ENCODE measurements around the gene DLAT. TPM values are rescaled to one million over a fixed set of nuclear protein-coding genes. Genes with fewer than 3 reads are reported as not detected.

DLAT gene
- total RNA-seq, 1 experiment from 2014 or later: 99.3 TPM

GRCh38 chr11:112033902-112034301 is 8.7 kb downstream of the DLAT start:
- CTCF ChIA-PET: no interaction called here
- Histone ChIP-seq H3K9me3 (no peaks in the 10 kb centered on the region), H3K4me3 (ENCODE audit: low read depth, low read length) (no peak overlapping the region), H3K4me1 (no peaks in the 10 kb centered on the region), H3K27me3 (replicated peaks; ENCODE audit: control insufficient read depth, insufficient read depth, low read length) (no peaks in the 10 kb centered on the region), H3K36me3 (ENCODE audit: control insufficient read depth, insufficient read depth, low read length) (peaks cover 13% of the 10 kb centered on the region)
- no peak for DNase-seq
- no peaks in the 10 kb centered on the region for H3K9me3 Mint-ChIP-seq (ENCODE audit: unreplicated experiment)
- peaks cover under 1% of the 10 kb centered on the region for H3K4me1 Mint-ChIP-seq (ENCODE audit: low read depth, unreplicated experiment)
- H3K27me3 Mint-ChIP-seq (ENCODE audit: insufficient read depth, unreplicated experiment): no peaks in the 10 kb centered on the region
- peaks cover 100% of the 10 kb centered on the region for H3K36me3 Mint-ChIP-seq (ENCODE audit: insufficient read depth, unreplicated experiment)
- no peak for TF ChIP-seq CTCF (IDR thresholded peaks at IDR 0.05; ENCODE audit: insufficient read depth in 1 of 2, low read depth in 1 of 2, low read length in 1 of 2, severe bottlenecking in 1 of 2, unreplicated experiment in 1 of 2)
- H3K27ac Mint-ChIP-seq (ENCODE audit: unreplicated experiment): no peak overlapping the region
- POLR2A ChIA-PET: no interaction called here
- no peak overlapping the region for H3K4me3 Mint-ChIP-seq (ENCODE audit: unreplicated experiment)
- intact Hi-C loops (cut with micrococcal nuclease; ENCODE audit: unreplicated experiment): no loop called here
- no TSS peak for BruUV-seq (replicated peaks)

GRCh38 chr11:112037527-112037926 is 12.3 kb downstream of the DLAT start:
- POLR2A ChIA-PET: no interaction called here
- peaks cover 22% of the 10 kb centered on the region for H3K4me1 Mint-ChIP-seq (ENCODE audit: low read depth, unreplicated experiment)
- H3K36me3 ChIP-seq (ENCODE audit: control insufficient read depth, insufficient read depth, low read length): peaks cover 7% of the 10 kb centered on the region

GRCh38 chr11:112042161-112042960 is 17.2 kb downstream of the DLAT start:
- Histone ChIP-seq H3K4me1 (no peaks in the 10 kb centered on the region), H3K27me3 (replicated peaks; ENCODE audit: control insufficient read depth, insufficient read depth, low read length) (no peaks in the 10 kb centered on the region), H3K9me3 (peaks cover 5% of the 10 kb centered on the region; the same call in 1 of the 2 replicates), H3K36me3 (ENCODE audit: control insufficient read depth, insufficient read depth, low read length) (peaks cover 13% of the 10 kb centered on the region), H3K4me3 (ENCODE audit: low read depth, low read length) (no peak overlapping the region)
- Mint-ChIP-seq H3K4me1 (ENCODE audit: low read depth, unreplicated experiment) (peaks cover 22% of the 10 kb centered on the region), H3K36me3 (ENCODE audit: insufficient read depth, unreplicated experiment) (peaks cover 81% of the 10 kb centered on the region), H3K27me3 (ENCODE audit: insufficient read depth, unreplicated experiment) (no peaks in the 10 kb centered on the region), H3K27ac (ENCODE audit: unreplicated experiment) (no peak overlapping the region), H3K4me3 (ENCODE audit: unreplicated experiment) (no peak overlapping the region), H3K9me3 (ENCODE audit: unreplicated experiment) (no peaks in the 10 kb centered on the region)
- no peak for TF ChIP-seq CTCF (IDR thresholded peaks at IDR 0.05; ENCODE audit: insufficient read depth in 1 of 2, low read depth in 1 of 2, low read length in 1 of 2, severe bottlenecking in 1 of 2, unreplicated experiment in 1 of 2)
- intact Hi-C loops (cut with micrococcal nuclease; ENCODE audit: unreplicated experiment): no loop called here
- CTCF ChIA-PET: no interaction called here
- BruUV-seq (replicated peaks): no TSS peak
- no peak for DNase-seq
- POLR2A ChIA-PET: no interaction called here

More at GRCh38 chr11:112037527-112037926, 12.3 kb downstream of the DLAT start:
- no peaks in the 10 kb centered on the region for H3K9me3 ChIP-seq
- H3K4me3 Mint-ChIP-seq (ENCODE audit: unreplicated experiment): no peak overlapping the region
- no peak overlapping the region for H3K27ac Mint-ChIP-seq (ENCODE audit: unreplicated experiment)
- BruUV-seq (replicated peaks): no TSS peak
- H3K9me3 Mint-ChIP-seq (ENCODE audit: unreplicated experiment): no peaks in the 10 kb centered on the region
- no peak for DNase-seq
- intact Hi-C loops (cut with micrococcal nuclease; ENCODE audit: unreplicated experiment): no loop called here
- H3K4me3 ChIP-seq (ENCODE audit: low read depth, low read length): no peak overlapping the region
- CTCF ChIA-PET: no interaction called here
- H3K36me3 Mint-ChIP-seq (ENCODE audit: insufficient read depth, unreplicated experiment): peaks cover 92% of the 10 kb centered on the region
- no peaks in the 10 kb centered on the region for H3K27me3 ChIP-seq (replicated peaks; ENCODE audit: control insufficient read depth, insufficient read depth, low read length)
- no peaks in the 10 kb centered on the region for H3K27me3 Mint-ChIP-seq (ENCODE audit: insufficient read depth, unreplicated experiment)
- TF ChIP-seq CTCF (IDR thresholded peaks at IDR 0.05; ENCODE audit: insufficient read depth in 1 of 2, low read depth in 1 of 2, low read length in 1 of 2, severe bottlenecking in 1 of 2, unreplicated experiment in 1 of 2): no peak
- H3K4me1 ChIP-seq: no peaks in the 10 kb centered on the region

Data from Caco-2 (cell line).